T-helper 2 cell treated with Interferon-gamma antibody and Interleukin-4, amounts not matched to agents 5 μg/mL and 100 μg/mL, for 36 hours (primary cell): ENCODE results near the gene IL1RAPL2.

Experiments
- DNase-seq: peaks from one replicate; pipeline ENCODE4 v3.0.0; 2021; ENCODE audit warnings: low spot score
- H3K27ac Mint-ChIP-seq: one replicate; pipeline ENCODE4 v1.8.0; 2021; ENCODE audit warnings: mild to moderate bottlenecking, mixed read lengths
- H3K27me3 Mint-ChIP-seq: one replicate; pipeline ENCODE4 v1.8.0; 2021; ENCODE audit warnings: low read depth, mixed read lengths
- H3K36me3 Mint-ChIP-seq: one replicate; pipeline ENCODE4 v1.8.0; 2021; ENCODE audit warnings: low read depth, mixed read lengths
- H3K4me1 Mint-ChIP-seq: one replicate; pipeline ENCODE4 v1.8.0; 2021; ENCODE audit warnings: low read depth, mixed read lengths
- H3K4me3 Mint-ChIP-seq: one replicate; pipeline ENCODE4 v1.8.0; 2022; ENCODE audit warnings: mild to moderate bottlenecking, moderate library complexity, mixed read lengths
- H3K9me3 Mint-ChIP-seq: one replicate; pipeline ENCODE4 v1.8.0; 2021; ENCODE audit warnings: mixed read lengths

The IL1RAPL2 gene

GRCh38 chrX:105274091-105274490 lies 708.1 kb downstream of the IL1RAPL2 start:
- no peaks in the 10 kb centered on the region for H3K27me3 Mint-ChIP-seq
- no peaks in the 10 kb centered on the region for H3K9me3 Mint-ChIP-seq
- no peak overlapping the region for H3K27ac Mint-ChIP-seq
- no peak for DNase-seq
- no peaks in the 10 kb centered on the region for H3K36me3 Mint-ChIP-seq
- no peak overlapping the region for H3K4me3 Mint-ChIP-seq
- H3K4me1 Mint-ChIP-seq, result no peaks in the 10 kb centered on the region

- Mint-ChIP-seq H3K36me3 (no peaks in the 10 kb centered on the region), H3K4me3 (no peak overlapping the region), H3K27ac (no peak overlapping the region), H3K27me3 (no peaks in the 10 kb centered on the region), H3K9me3 (no peaks in the 10 kb centered on the region), H3K4me1 (no peaks in the 10 kb centered on the region)
- DNase-seq, result no peak
These were observed 711.1 kb downstream of the IL1RAPL2 start for GRCh38 chrX:105277132-105277531.

DNA sequence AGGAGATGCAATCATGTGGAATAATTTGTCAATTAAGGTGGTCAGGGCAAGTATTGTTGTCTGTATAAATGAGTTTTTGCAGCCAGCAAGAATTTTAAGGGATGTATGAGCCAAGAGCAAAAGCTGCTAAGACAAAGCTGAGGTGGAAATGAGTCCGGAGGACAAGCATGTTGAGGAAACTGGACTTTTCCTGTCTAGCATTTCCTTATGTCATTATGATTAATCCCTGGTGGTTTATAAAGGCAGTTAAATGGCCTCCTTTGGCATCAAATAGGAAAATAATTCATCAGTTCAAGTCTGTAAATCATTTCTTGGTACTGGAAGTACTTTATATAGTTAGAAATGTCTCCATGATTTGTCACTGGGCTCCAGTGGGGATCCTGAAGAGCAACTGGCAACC lies 716.1 kb downstream of the IL1RAPL2 start:
- no peak overlapping the region for H3K27ac Mint-ChIP-seq
- DNase-seq, result no peak
- no peak overlapping the region for H3K4me3 Mint-ChIP-seq
- H3K9me3 Mint-ChIP-seq, result no peaks in the 10 kb centered on the region
- no peaks in the 10 kb centered on the region for H3K36me3 Mint-ChIP-seq
- no peaks in the 10 kb centered on the region for H3K4me1 Mint-ChIP-seq
- no peaks in the 10 kb centered on the region for H3K27me3 Mint-ChIP-seq

GRCh38 chrX:105297041-105297440 lies 731.0 kb downstream of the IL1RAPL2 start:
- DNase-seq, result no peak
- Mint-ChIP-seq H3K9me3 (no peaks in the 10 kb centered on the region), H3K4me3 (no peak overlapping the region), H3K36me3 (no peaks in the 10 kb centered on the region), H3K27ac (no peak overlapping the region), H3K4me1 (no peaks in the 10 kb centered on the region), H3K27me3 (no peaks in the 10 kb centered on the region)

DNA sequence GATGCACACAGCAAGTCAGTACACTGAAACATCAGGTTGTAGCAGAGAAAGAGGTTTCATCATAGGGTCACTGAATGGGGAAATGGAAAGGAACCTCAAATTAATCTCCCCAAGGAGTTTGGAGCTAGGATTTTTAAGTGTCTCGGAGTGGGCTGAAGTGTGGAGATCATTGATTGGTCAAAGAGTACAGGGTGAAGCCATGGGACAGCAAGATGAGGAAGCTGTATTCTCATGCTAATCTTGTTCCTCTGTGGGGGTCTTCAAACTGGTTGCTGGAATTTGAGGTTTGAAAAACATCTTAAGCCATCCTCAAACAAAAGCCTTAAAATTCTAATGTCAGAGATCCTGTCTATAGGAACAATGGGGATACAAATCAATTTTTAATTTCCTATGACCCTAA lies 733.3 kb downstream of the IL1RAPL2 start:
- Mint-ChIP-seq H3K27ac (no peak overlapping the region), H3K4me3 (no peak overlapping the region), H3K36me3 (no peaks in the 10 kb centered on the region), H3K4me1 (no peaks in the 10 kb centered on the region), H3K9me3 (no peaks in the 10 kb centered on the region), H3K27me3 (no peaks in the 10 kb centered on the region)
- no peak for DNase-seq

DNA sequence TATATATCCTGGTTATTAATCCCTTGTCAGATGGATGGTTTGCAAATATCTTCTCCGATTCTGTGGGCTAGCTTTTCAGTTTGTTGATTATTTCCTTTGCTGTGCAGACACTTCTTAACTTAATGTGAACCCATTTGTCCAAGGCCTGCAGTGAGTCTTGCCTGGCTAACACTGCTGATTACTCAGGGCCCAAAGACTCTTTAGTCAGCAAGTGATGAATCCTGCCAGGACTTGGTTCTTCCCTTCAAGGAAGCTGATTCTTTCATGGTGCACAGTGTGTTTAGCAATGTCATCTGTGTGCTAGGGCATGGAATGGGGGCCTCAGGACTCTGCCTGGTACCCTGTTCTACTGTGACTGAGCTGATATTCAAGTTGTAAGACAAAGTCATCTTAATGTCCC lies 736.2 kb downstream of the IL1RAPL2 start:
- peaks cover 3% of the 10 kb centered on the region for H3K9me3 Mint-ChIP-seq
- H3K36me3 Mint-ChIP-seq, result no peaks in the 10 kb centered on the region
- no peak overlapping the region for H3K4me3 Mint-ChIP-seq
- no peak for DNase-seq
- no peak overlapping the region for H3K27ac Mint-ChIP-seq
- no peaks in the 10 kb centered on the region for H3K27me3 Mint-ChIP-seq
- H3K4me1 Mint-ChIP-seq, result no peaks in the 10 kb centered on the region

- Mint-ChIP-seq H3K4me3 (no peak overlapping the region), H3K4me1 (no peaks in the 10 kb centered on the region), H3K9me3 (peaks cover 3% of the 10 kb centered on the region), H3K27ac (no peak overlapping the region), H3K27me3 (no peaks in the 10 kb centered on the region), H3K36me3 (no peaks in the 10 kb centered on the region)
- DNase-seq, result no peak
These were observed 741.8 kb downstream of the IL1RAPL2 start for GRCh38 chrX:105307762-105308161.

GRCh38 chrX:105313596-105313995 lies 747.6 kb downstream of the IL1RAPL2 start:
- H3K4me3 Mint-ChIP-seq, result no peak overlapping the region
- no peak overlapping the region for H3K27ac Mint-ChIP-seq
- DNase-seq, result no peak
- H3K27me3 Mint-ChIP-seq, result no peaks in the 10 kb centered on the region
- no peaks in the 10 kb centered on the region for H3K4me1 Mint-ChIP-seq
- H3K36me3 Mint-ChIP-seq, result no peaks in the 10 kb centered on the region
- no peaks in the 10 kb centered on the region for H3K9me3 Mint-ChIP-seq

DNA sequence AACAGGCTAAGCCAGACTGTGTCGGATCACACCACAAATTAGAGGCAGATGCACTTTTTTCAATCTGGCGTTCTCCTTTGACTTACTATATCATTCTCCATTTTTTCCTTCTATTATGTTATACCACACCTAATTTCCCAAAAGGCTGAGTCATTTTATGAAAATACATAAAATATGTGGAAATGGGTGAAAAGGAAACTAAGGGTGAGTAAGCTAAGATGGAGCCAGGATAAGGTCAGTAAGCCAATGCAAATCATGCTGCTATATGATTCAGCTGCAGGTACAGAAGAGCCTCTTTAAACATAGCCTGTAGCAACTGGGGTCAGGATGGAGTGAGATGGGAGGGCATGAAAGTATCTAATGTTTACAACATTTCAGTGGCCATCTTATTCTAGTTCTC lies 748.5 kb downstream of the IL1RAPL2 start:
- no peaks in the 10 kb centered on the region for H3K27me3 Mint-ChIP-seq
- DNase-seq, result no peak
- no peaks in the 10 kb centered on the region for H3K36me3 Mint-ChIP-seq
- no peaks in the 10 kb centered on the region for H3K9me3 Mint-ChIP-seq
- H3K4me3 Mint-ChIP-seq, result no peak overlapping the region
- H3K27ac Mint-ChIP-seq, result no peak overlapping the region
- H3K4me1 Mint-ChIP-seq, result no peaks in the 10 kb centered on the region

DNA sequence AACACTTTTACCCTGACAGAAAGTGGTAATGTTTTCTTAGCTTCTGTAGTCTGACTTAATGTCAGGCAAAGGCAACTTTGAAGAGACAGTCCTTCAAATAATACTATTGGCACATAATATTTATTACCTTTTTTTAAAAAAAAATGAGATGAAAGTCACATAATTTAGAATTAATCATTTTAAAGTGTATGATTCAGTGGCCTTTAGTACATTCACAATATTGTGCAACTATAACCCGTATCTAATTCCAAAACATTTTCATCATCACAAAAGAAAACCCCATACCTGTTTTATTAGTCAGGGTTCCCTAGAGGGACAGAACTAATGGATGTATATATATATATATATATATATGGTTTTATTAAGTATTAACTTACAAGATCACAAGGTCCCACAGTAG lies 749.2 kb downstream of the IL1RAPL2 start:
- Mint-ChIP-seq H3K36me3 (no peaks in the 10 kb centered on the region), H3K4me3 (no peak overlapping the region), H3K27me3 (no peaks in the 10 kb centered on the region), H3K27ac (no peak overlapping the region), H3K4me1 (no peaks in the 10 kb centered on the region), H3K9me3 (no peaks in the 10 kb centered on the region)
- DNase-seq, result no peak

DNA sequence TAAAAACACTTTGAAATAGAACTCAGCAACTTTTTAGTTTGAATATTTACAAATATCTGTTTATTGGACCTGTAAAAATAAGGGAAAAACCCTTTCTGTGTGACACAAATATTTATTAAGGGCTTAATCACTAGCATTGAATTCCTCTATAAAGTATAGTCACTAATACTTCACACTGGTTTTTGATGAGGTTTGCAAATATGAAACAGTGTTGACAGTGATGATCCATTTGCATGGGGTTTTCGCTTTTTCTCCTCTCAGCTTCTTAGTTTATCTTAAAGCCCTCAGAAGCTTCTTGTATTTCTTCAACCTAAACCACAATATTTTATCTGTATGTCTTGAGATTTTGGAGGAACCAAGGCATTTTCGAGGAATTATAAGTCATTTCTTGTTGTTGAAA lies 751.1 kb downstream of the IL1RAPL2 start:
- Mint-ChIP-seq H3K27ac (no peak overlapping the region), H3K4me1 (no peaks in the 10 kb centered on the region), H3K9me3 (no peaks in the 10 kb centered on the region), H3K36me3 (no peaks in the 10 kb centered on the region), H3K27me3 (no peaks in the 10 kb centered on the region), H3K4me3 (no peak overlapping the region)
- no peak for DNase-seq

- Mint-ChIP-seq H3K4me1 (no peaks in the 10 kb centered on the region), H3K27ac (no peak overlapping the region), H3K9me3 (no peaks in the 10 kb centered on the region), H3K27me3 (no peaks in the 10 kb centered on the region), H3K36me3 (no peaks in the 10 kb centered on the region), H3K4me3 (no peak overlapping the region)
- no peak for DNase-seq
These were observed 757.9 kb downstream of the IL1RAPL2 start for GRCh38 chrX:105323928-105324327.

GRCh38 chrX:105328773-105329172 lies 762.8 kb downstream of the IL1RAPL2 start:
- Mint-ChIP-seq H3K27ac (no peak overlapping the region), H3K9me3 (no peaks in the 10 kb centered on the region), H3K36me3 (no peaks in the 10 kb centered on the region), H3K27me3 (no peaks in the 10 kb centered on the region), H3K4me3 (no peak overlapping the region), H3K4me1 (no peaks in the 10 kb centered on the region)
- DNase-seq, result no peak

- Mint-ChIP-seq H3K9me3 (no peaks in the 10 kb centered on the region), H3K36me3 (no peaks in the 10 kb centered on the region), H3K27ac (no peak overlapping the region), H3K4me3 (no peak overlapping the region), H3K4me1 (no peaks in the 10 kb centered on the region), H3K27me3 (no peaks in the 10 kb centered on the region)
- no peak for DNase-seq
These were observed 765.2 kb downstream of the IL1RAPL2 start for GRCh38 chrX:105331244-105331643.

DNA sequence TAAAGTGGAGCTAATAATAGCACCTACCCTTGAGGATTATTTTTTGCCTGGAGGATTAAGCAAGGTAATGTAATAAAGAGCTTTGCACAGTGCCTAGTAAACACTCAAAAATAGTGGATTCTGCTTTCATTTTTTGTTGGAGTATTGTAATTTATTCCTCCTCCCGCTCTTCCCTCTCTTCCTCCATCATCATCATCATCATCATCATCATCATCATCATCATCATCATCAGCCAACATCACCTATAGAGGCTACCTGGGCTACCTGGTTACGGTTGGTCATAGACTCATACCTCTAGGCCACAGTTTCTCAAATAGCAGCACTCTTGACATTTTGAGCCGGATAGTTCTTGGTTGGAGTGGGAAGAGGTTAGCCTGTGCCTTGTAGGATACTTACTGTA lies 781.4 kb downstream of the IL1RAPL2 start:
- Mint-ChIP-seq H3K27ac (no peak overlapping the region), H3K36me3 (no peaks in the 10 kb centered on the region), H3K9me3 (no peaks in the 10 kb centered on the region), H3K27me3 (no peaks in the 10 kb centered on the region), H3K4me3 (no peak overlapping the region), H3K4me1 (no peaks in the 10 kb centered on the region)
- DNase-seq, result no peak
